Ovary (tissue), 9 donors: ENCODE data around the gene STUM. TPM values are rescaled to one million over a fixed set of nuclear protein-coding genes. Genes with fewer than 3 reads are reported as not detected.
A peak's percentile ranks its signal among the peaks of the same experiment; 100 is the strongest.

Source experiments
- DNase-seq, 5 donors: peaks; one replicate each; pipeline ENCODE4 v3.0.0-alpha.2; 2019 to 2020
- H3K27ac ChIP-seq, 2 donors: fragments of 200-600 bp; one replicate each; pipeline versions ENCODE4 v1.5.1 to v1.8.0; 2019 to 2022
- H3K27me3 ChIP-seq: fragments of 200-600 bp; one replicate; pipeline ENCODE4 v1.8.0; 2022
- H3K36me3 ChIP-seq: fragments of 200-600 bp; sonication (generic); one replicate; pipeline ENCODE4 v1.5.1; 2019
- H3K4me1 ChIP-seq: one replicate; pipeline ENCODE4 v1.8.1; 2013; ENCODE audit warnings: mild to moderate bottlenecking, moderate library complexity; ENCODE audit not compliant: insufficient read depth
- H3K4me3 ChIP-seq: fragments of 200-600 bp; sonication (generic); one replicate; pipeline ENCODE4 v1.5.1; 2017
- H3K9me3 ChIP-seq, 2 donors: fragments of 200-600 bp in 1 of 2; sonication (generic) in 1 of 2; one replicate each; pipeline versions ENCODE4 v1.5.1 to v1.8.1; 2013 to 2019; ENCODE audit warnings: mild to moderate bottlenecking in 1 of 2, moderate library complexity in 1 of 2
- EP300 ChIP-seq: sonication (generic); formaldehyde crosslinking; IDR thresholded peaks from one replicate; pipeline ENCODE4 v1.6.1; 2017; ENCODE audit warnings: antibody characterized with exemption
- POLR2A ChIP-seq: fragments of 450-650 bp; IDR thresholded peaks from one replicate; pipeline ENCODE4 v1.6.1; 2017; ENCODE audit warnings: antibody characterized with exemption, mild to moderate bottlenecking, moderate library complexity
- WGBS, 3 donors: extraction: QIAGEN DNeasy Blood & Tissue Kit in 1 of 3; methylation state at CpG; one replicate each; pipeline versions ENCODE4 v1.1.5 to v1.1.7; 2013 to 2017; 5-methylcytosine and 5-hydroxymethylcytosine counted together
- intact Hi-C, 4 donors: fragments of 100-400 bp; cut with DNase I; formaldehyde crosslinking; loops; one replicate each; pipeline versions ENCODE4 v1.11.0 to v1.15.1; 2022 to 2023
- polyA plus RNA-seq, 2 donors: library from polyadenylated mRNA; stranded (reverse); fragments of 200-250 nt in 1 of 2; fragments of 350-450 nt in 1 of 2; fragmentation: Illumina TruSeq in 1 of 2; extraction: RNeasy Lipid Tissue Mini Kit (QIAGEN cat#74804) in 1 of 2; gene quantifications; one replicate each; pipeline ENCODE4 v1.2.3, GENCODE V29; 2013 to 2014
- total RNA-seq, 7 donors: library from RNA; depleted of rRNA in 2 of 7; stranded (reverse); fragments of >200 nt in 2 of 7; fragmentation: NEBNext Ultra II Directional in 3 of 7; extraction: Animal tissue kit (Norgen Biotek cat#: 25700) in 3 of 7; gene quantifications; one replicate each; pipeline versions ENCODE4 v1.1.0 to v1.2.4, GENCODE V29; 2016 to 2023
- TF ChIP-seq, protein P1 (sequence below), 3 donors: fragments of 450-650 bp in 2 of 3; fragments of 200-600 bp in 1 of 3; IDR thresholded peaks; one replicate each; pipeline versions ENCODE4 v1.5.1 to v1.8.0; 2016 to 2022; ENCODE audit warnings: antibody characterized with exemption in 3 of 3, mild to moderate bottlenecking in 1 of 3
- donor health status: DM: no; HTN: no; CAD: no; lungs with moderate emphysema.
- donor health status: DM: no; HTN: no; CAD: no.
- donor health status: Bipolar disorder and iron deficiency.
- donor health status: DM: yes; HTN: yes; CAD: no.
- donor health status: DM: no; HTN: no; CAD: no.
- donor health status: DM: yes; HTN: yes; CAD: no.

Gene STUM
- total and polyA plus RNA-seq, 9 donors: 0.24 to 6.1 (median 2.5) TPM

- WGBS, 3 donors: 52 to 59% (median 53%) methylated on average over 10 of the region's 10 CpGs
- Histone ChIP-seq H3K4me1 (no peaks in the 10 kb centered on the region), H3K4me3 (no peak overlapping the region), H3K27ac (no peak overlapping the region), H3K27me3 (no peaks in the 10 kb centered on the region), H3K36me3 (no peaks in the 10 kb centered on the region), H3K9me3 (no peaks in the 10 kb centered on the region)
- TF ChIP-seq POLR2A: no peak
- TF ChIP-seq, protein P1, sequence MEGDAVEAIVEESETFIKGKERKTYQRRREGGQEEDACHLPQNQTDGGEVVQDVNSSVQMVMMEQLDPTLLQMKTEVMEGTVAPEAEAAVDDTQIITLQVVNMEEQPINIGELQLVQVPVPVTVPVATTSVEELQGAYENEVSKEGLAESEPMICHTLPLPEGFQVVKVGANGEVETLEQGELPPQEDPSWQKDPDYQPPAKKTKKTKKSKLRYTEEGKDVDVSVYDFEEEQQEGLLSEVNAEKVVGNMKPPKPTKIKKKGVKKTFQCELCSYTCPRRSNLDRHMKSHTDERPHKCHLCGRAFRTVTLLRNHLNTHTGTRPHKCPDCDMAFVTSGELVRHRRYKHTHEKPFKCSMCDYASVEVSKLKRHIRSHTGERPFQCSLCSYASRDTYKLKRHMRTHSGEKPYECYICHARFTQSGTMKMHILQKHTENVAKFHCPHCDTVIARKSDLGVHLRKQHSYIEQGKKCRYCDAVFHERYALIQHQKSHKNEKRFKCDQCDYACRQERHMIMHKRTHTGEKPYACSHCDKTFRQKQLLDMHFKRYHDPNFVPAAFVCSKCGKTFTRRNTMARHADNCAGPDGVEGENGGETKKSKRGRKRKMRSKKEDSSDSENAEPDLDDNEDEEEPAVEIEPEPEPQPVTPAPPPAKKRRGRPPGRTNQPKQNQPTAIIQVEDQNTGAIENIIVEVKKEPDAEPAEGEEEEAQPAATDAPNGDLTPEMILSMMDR (IDR thresholded peaks at IDR 0.05): no peak
- TF ChIP-seq EP300: no peak
- intact Hi-C loops: loop anchor here in 2 of 4 donors (10.0 kb wide), 2 partner anchors 282 to 902 kb away; no protein-coding TSS in a partner anchor
- no peak for DNase-seq
These were observed 5.9 kb upstream of the STUM start for GRCh38 chr1:226542623-226543103.

DNA sequence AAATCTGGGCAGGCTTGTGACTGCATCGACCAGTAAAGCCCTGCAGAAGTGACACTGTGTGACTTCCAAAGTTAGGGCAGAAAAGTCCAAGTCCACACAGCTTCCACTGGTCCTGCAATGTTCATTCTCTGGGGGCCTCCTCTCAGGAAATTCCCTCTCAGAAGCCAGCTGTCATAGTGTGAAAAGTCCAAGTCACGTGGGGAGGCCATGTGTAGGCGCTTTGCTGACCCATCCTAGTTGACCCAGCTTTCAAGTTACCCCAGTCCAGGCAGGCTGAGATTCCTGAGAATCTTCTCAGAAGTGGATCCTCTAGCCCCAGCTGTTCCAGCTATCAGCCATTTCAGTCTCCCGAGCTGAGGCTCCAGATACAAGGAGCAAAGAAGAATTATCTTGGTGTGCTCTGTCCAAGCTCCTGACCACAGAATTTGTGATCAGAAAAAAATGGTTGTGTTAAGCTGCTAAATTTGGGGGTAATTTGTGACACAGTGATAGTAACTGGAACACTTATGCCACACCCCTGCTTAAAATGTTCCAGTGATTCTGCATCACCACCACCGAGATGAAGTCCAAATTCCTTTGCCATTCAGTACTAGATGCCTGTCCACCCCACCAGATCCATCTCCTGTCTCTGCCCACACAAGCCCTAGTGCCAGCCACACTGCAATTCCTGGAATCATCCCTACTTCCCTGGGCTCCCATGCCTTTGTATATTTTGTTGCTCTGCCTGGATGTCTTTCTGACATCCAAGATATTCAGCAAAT lies 2.5 kb upstream of the STUM start:
- DNase-seq: no peak
- no peaks in the 10 kb centered on the region for H3K36me3 ChIP-seq
- H3K4me3 ChIP-seq: no peak overlapping the region
- H3K4me1 ChIP-seq: peaks cover 5% of the 10 kb centered on the region
- no peak overlapping the region for H3K27ac ChIP-seq
- H3K9me3 ChIP-seq: no peaks in the 10 kb centered on the region
- intact Hi-C loops: loop anchor here (5.0 to 10.0 kb wide), 7 partner anchors 56 to 899 kb away; no protein-coding TSS in a partner anchor
- H3K27me3 ChIP-seq: no peaks in the 10 kb centered on the region
- TF ChIP-seq EP300: no peak
- TF ChIP-seq POLR2A: no peak
- TF ChIP-seq, protein P1 (IDR thresholded peaks at IDR 0.05): no peak
- 58 to 64% (median 64%) methylated on average over 5 of the region's 5 CpGs for WGBS, 3 donors

DNA sequence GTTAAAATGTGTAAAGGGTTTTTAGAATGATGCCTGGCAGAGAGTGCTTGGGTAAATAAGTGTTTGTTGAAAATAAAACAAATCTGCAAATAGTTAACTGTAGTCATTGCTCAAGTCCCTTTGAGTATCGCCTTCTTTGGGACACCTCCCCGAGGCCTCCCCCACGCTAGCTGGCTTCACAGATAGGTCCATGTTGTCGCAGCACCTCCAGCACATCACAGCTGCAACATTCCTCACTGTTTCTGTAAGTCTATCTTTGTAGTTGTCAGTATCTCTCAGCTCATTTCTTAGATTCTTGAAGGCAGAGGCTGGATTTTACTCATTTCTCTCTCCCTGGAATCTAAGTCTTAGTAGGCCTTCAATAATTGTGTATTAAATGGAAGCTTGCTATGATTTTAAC lies 1.6 kb upstream of the STUM start:
- 78 to 89% (median 84%) methylated on average over 4 of the region's 4 CpGs for WGBS, 3 donors
- Histone ChIP-seq H3K9me3 (no peaks in the 10 kb centered on the region), H3K27me3 (no peaks in the 10 kb centered on the region), H3K4me1 (peaks cover 5% of the 10 kb centered on the region), H3K4me3 (no peak overlapping the region), H3K36me3 (no peaks in the 10 kb centered on the region), H3K27ac (no peak overlapping the region)
- intact Hi-C loops: loop anchor here (5.0 to 10.0 kb wide), 7 partner anchors 55 to 898 kb away; no protein-coding TSS in a partner anchor
- no peak for TF ChIP-seq EP300
- TF ChIP-seq, protein P1 (IDR thresholded peaks at IDR 0.05): no peak
- TF ChIP-seq POLR2A: no peak
- no peak for DNase-seq

- TF ChIP-seq EP300: no peak
- TF ChIP-seq, protein P1 (IDR thresholded peaks at IDR 0.05): peak; percentile 81 to 88 (median 86)
- no peak for TF ChIP-seq POLR2A
- Histone ChIP-seq H3K27ac (no peak overlapping the region), H3K27me3 (no peaks in the 10 kb centered on the region), H3K4me3 (peak overlapping the region; percentile 61), H3K36me3 (no peaks in the 10 kb centered on the region), H3K9me3 (no peaks in the 10 kb centered on the region), H3K4me1 (peaks cover 5% of the 10 kb centered on the region)
- WGBS, 3 donors: 3 to 5% (median 4%) methylated on average over 16 of the region's 16 CpGs
- peak; percentile 82 to 90 (median 84) for DNase-seq
- intact Hi-C loops: loop anchor here (5.0 to 10.0 kb wide), 7 partner anchors 55 to 897 kb away; no protein-coding TSS in a partner anchor
These were observed 791 bp upstream of the STUM start for GRCh38 chr1:226547754-226548191.
